ENCODE data around the gene NEUROG1.

Gene NEUROG1

DNA sequence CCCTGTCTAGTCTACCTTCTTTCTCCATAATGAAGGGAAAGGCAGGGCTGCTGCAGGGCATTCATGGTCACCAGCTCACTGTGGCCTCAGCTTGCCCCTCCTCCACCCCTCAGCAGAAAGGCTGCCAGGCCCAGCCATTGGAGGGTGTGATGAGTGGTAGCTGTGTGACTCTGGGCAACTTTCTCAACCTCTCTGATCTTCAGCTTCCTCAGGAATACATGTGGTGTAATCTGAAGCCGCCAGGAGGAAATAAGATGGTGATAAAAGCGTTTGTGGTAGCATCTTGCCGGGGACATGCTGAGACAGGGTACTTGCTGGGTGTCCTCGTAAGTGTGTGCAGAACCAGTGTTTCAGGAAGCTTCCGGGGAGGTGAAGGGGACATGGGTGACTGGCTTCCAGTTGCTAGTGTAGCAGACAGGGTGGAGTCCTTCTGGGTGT lies 33.2 kb upstream of the NEUROG1 start:
- no peak overlapping the region for H3K4me3 ChIP-seq (ENCODE audit: low read depth, low read length)

DNA sequence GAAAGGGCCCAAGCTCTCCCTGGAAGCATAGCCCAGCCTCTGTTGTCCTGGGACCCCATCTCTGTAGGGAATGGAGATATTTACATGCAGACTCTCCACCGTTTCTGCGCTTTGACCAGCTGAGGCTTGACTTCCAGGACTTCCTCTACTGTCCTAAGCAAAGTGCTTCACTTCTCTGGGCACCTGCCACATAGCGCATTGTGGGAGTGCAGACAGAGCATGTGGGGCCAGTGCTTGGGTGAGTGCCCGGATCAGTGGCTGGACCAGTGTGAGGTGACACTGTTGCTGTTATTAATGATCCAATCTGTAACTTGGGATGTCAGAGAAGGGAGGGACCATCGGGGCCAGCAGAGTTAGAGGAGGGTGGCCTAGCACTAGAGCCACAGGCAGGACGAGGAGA lies 32.5 kb upstream of the NEUROG1 start:
- TF ChIP-seq, protein P1, sequence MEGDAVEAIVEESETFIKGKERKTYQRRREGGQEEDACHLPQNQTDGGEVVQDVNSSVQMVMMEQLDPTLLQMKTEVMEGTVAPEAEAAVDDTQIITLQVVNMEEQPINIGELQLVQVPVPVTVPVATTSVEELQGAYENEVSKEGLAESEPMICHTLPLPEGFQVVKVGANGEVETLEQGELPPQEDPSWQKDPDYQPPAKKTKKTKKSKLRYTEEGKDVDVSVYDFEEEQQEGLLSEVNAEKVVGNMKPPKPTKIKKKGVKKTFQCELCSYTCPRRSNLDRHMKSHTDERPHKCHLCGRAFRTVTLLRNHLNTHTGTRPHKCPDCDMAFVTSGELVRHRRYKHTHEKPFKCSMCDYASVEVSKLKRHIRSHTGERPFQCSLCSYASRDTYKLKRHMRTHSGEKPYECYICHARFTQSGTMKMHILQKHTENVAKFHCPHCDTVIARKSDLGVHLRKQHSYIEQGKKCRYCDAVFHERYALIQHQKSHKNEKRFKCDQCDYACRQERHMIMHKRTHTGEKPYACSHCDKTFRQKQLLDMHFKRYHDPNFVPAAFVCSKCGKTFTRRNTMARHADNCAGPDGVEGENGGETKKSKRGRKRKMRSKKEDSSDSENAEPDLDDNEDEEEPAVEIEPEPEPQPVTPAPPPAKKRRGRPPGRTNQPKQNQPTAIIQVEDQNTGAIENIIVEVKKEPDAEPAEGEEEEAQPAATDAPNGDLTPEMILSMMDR (IDR thresholded peaks at IDR 0.05; ENCODE audit: low read depth, low read length): no peak
- H3K4me3 ChIP-seq (ENCODE audit: low read depth, low read length): no peak overlapping the region

More for the DNA sequence above, 33.2 kb upstream of the NEUROG1 start:
- TF ChIP-seq, protein P1 (IDR thresholded peaks at IDR 0.05; ENCODE audit: low read depth, low read length): no peak

DNA sequence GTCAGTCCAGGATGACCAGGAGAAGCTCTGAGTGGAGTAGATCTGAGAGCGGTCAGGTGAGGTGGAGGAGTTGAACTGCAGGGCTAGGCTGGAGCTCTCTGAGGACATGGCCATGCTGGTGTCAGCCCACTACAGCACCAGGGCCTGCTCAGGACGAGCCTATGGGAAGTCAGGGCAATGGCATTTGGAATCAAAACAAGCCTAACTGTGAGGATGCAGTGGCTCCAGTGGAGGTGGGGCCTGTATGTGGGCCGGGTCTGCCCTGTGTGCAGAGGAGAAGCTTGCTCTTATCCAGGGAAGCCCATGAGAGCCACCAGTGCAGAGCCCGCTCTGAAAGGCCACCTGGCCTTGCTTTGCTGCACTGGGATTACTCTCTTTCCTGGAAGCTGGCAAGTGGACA lies 31.9 kb upstream of the NEUROG1 start:
- TF ChIP-seq, protein P1 (IDR thresholded peaks at IDR 0.05; ENCODE audit: low read depth, low read length): no peak
- no peak overlapping the region for H3K4me3 ChIP-seq (ENCODE audit: low read depth, low read length)

DNA sequence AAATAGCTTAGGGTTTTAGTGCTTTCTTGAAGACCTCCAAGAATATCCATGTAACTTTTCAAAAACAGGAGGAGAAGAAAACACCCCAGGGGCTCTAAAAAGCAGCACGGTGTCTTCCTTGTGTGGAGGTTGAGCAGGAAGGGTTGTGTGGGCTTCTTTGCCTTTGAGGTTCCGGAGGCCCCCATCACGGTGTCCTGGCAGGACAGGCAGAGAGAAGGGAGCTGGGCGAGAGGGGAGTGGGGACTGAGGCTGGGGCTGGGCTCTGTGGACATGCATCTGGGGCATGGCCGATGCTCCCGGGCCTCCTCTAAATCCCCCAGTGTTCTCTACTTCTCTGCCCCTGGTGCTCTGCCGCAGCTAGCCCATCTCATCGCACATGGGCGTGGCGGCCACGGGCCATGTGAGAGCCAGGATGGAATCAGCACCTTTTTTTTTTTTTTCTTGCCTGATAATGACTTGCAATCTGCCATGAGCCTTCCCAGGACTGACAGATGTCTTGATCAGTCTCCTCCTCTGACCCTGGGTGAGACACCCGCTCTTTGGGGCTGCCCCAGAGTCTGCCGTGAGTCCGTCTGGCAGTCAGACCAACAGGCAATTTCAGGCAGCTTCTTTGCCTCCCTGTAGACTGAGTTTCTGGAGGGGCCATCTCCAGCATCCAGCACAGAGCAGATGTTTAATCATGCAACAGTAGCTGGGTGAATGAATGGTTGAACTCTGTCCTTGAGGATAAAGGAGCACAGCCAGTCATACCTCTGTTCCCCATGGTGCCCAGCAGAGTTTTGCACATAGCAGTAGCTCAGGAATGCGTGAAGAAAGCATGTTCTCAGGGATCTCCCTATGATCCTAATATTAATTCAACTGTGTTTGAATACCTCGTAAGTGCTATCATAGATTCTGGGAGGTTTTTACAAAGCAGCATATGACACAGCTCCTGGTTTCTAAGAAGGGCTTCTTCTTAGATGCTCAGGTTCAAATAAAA lies 30.9 kb upstream of the NEUROG1 start:
- H3K4me3 ChIP-seq (ENCODE audit: low read depth, low read length): no peak overlapping the region
- TF ChIP-seq, protein P1 (IDR thresholded peaks at IDR 0.05; ENCODE audit: low read depth, low read length): no peak

DNA sequence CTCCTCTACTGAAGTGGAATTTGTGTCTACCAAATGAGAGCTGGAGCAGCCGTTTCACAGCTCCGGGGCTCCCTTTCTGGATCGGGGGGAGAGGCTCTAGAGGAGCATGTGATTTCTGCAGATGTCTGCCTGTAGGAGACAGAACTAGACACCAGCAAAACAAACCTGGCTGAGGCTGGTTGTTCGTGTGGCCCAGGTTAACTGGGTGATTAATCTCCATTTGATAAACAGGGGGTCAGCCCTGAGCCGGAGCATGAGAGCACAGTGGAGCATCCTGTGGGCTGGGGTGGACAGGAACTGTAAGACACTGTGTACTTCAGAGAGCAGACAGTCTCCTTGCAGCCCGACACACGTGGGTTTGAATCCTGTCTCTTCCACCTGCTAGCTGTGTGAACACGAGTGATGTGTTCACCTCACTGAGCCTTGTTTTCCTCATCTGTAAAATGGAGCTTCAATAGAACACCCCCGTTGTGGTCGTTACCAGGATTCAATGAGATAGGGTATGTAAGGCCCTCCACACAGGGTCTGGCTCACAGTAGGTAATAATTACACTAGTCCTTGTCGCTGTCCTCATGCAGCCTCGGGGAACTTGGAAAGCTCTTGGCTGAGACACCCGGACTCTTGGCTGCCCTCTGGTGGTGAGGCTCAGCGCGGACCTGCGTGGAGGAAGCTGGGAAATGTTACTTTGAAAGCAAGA lies 30.1 kb upstream of the NEUROG1 start:
- TF ChIP-seq, protein P1 (IDR thresholded peaks at IDR 0.05; ENCODE audit: low read depth, low read length): peak; percentile 94
- H3K4me3 ChIP-seq (ENCODE audit: low read depth, low read length): no peak overlapping the region

DNA sequence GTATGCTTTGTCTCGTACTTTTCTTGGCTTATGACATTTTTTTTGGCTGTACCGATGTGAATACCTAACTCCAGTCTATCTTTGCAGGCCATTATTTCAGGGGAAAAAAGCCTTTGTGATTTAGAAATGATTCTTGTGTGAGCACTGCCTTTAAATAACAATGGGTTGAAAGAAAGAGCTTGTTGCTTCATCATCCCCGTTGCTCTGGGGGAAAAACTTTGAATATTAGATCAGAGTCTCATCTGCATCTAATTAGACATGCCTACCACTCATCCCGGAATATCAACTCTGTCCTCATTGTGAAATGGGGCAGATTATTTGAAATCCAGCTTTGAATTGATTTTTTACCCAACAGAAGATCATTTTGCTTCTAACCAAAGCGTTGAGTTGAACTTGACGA lies 29.5 kb upstream of the NEUROG1 start:
- H3K4me3 ChIP-seq (ENCODE audit: low read depth, low read length): no peak overlapping the region
- TF ChIP-seq, protein P1 (IDR thresholded peaks at IDR 0.05; ENCODE audit: low read depth, low read length): no peak

DNA sequence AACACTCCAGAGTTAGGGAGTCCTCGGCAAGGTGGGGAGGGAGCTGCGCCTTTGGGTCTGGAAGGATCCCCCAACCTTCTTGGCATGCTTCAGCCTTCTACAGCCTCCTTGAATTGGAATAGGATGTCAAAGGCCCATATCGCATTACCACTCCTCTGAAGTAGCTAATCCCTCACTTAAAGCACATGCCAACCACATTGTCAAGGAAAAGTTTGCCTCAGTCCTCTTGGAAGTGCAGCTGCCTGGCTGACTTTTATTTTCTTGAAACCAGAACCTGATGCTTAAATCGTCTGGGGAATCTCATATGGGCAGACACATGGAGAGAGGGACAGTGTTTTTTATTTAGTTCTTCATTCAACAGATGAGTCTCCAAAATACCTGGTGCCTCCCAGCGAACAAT lies 28.6 kb upstream of the NEUROG1 start:
- TF ChIP-seq, protein P1 (IDR thresholded peaks at IDR 0.05; ENCODE audit: low read depth, low read length): no peak

More for the DNA sequence above, 28.6 kb upstream of the NEUROG1 start:
- H3K4me3 ChIP-seq (ENCODE audit: low read depth, low read length): no peak overlapping the region

Data from WI38 (cell line).